Adrenal gland (tissue), 12 donors: ENCODE measurements around the gene FZR1. TPM values are rescaled to one million over a fixed set of nuclear protein-coding genes. Genes with fewer than 3 reads are reported as not detected.

Experiments
- DNase-seq, 7 donors: peaks; one replicate each; pipeline ENCODE4 v3.0.0-alpha.2; 2019 to 2020
- H3K27ac ChIP-seq, 5 donors: fragments of 200-600 bp; sonication (generic) in 4 of 5; 1 replicate in 3 of 5; 2 replicates in 2 of 5; pipeline versions ENCODE4 v1.5.1 to v1.8.0; 2016 to 2020; ENCODE audit warnings: mild to moderate bottlenecking in 1 of 5
- H3K27me3 ChIP-seq: fragments of 200-600 bp; 2 replicates; pipeline ENCODE4 v1.8.0; 2021
- H3K36me3 ChIP-seq, 2 donors: fragments of 200-600 bp; replicated peaks in 1 of 2; 1 replicate in 1 of 2; 2 replicates in 1 of 2; pipeline versions ENCODE4 v1.5.1 to v1.8.0; 2018 to 2022
- H3K4me1 ChIP-seq, 2 donors: fragments of 200-600 bp; replicated peaks in 1 of 2; 1 replicate in 1 of 2; 2 replicates in 1 of 2; pipeline versions ENCODE4 v1.5.1 to v1.8.0; 2018 to 2021
- H3K4me3 ChIP-seq, 4 donors: fragments of 200-600 bp; sonication (generic) in 3 of 4; one replicate each; pipeline ENCODE4 v1.5.1; 2016 to 2018
- H3K9me3 ChIP-seq, 3 donors: fragments of 200-600 bp; sonication (generic) in 1 of 3; replicated peaks in 1 of 3; 1 replicate in 2 of 3; 2 replicates in 1 of 3; pipeline versions ENCODE4 v1.5.1 to v1.8.0; 2016 to 2021
- CTCF ChIP-seq, 6 experiments: fragments of 450-650 bp in 4 of 6; fragments of 200-600 bp in 2 of 6; sonication (generic) in 1 of 6; IDR thresholded peaks; 1 replicate in 5 of 6; 2 replicates in 1 of 6; pipeline versions ENCODE4 v1.5.1 to v1.8.0; 2016 to 2021; ENCODE audit warnings: antibody characterized with exemption in 6 of 6, mild to moderate bottlenecking in 2 of 6, moderate library complexity in 1 of 6
- POLR2A ChIP-seq, 2 donors: fragments of 450-650 bp; IDR thresholded peaks; one replicate each; pipeline ENCODE4 v1.6.1; 2017; ENCODE audit warnings: antibody characterized with exemption in 2 of 2, mild to moderate bottlenecking in 2 of 2, moderate library complexity in 1 of 2
- WGBS, 4 donors: extraction: QIAGEN DNeasy Blood & Tissue Kit in 2 of 4; methylation state at CpG; one replicate each; pipeline versions ENCODE4 v1.1.5 to v1.1.7; 2013 to 2017; 5-methylcytosine and 5-hydroxymethylcytosine counted together
- intact Hi-C, 2 donors: fragments of 100-400 bp; cut with DNase I; formaldehyde crosslinking; loops; one replicate each; pipeline versions ENCODE4 v1.14.1 to v1.15.0; 2022 to 2023
- polyA plus RNA-seq, 3 donors: library from polyadenylated mRNA; stranded (reverse); fragments of 200-250 nt in 2 of 3; fragments of 350-450 nt in 1 of 3; fragmentation: Illumina TruSeq in 1 of 3; extraction: RNeasy Lipid Tissue Mini Kit (QIAGEN cat#74804) in 1 of 3; gene quantifications; one replicate each; pipeline ENCODE4 v1.2.3, GENCODE V29; 2013 to 2014
- total RNA-seq, 9 donors: library from RNA; depleted of rRNA in 4 of 9; stranded (reverse); fragments of >200 nt in 4 of 9; fragments of 120-200 nt in 1 of 9; fragmentation: NEBNext Ultra II Directional in 1 of 9; extraction: Animal tissue kit (Norgen Biotek cat#: 25700) in 1 of 9; gene quantifications; one replicate each; pipeline versions ENCODE4 v1.1.0 to v1.2.4, GENCODE V29; 2013 to 2023
- donor health status: healthy with polysubstance abuse.
- donor health status: Bipolar disorder and iron deficiency.
- donor health status: DM: yes; HTN: yes; CAD: no.
- donor health status: DM: no; HTN: no; CAD: no.
- donor health status: DM: no; HTN: no; CAD: no.
- donor health status: DM: yes; HTN: yes; CAD: no.

FZR1 gene
- total and polyA plus RNA-seq, 12 donors, result 17.9 to 85.0 (median 38.0) TPM

- intact Hi-C loops, result no loop called here
- Histone ChIP-seq H3K27ac (peak overlapping the region; percentile 2 to 91 (median 62)), H3K4me1 (peaks cover 46 to 53% of the 10 kb centered on the region in 2 donors), H3K9me3 (no peaks in the 10 kb centered on the region), H3K36me3 (peaks cover 0 to 14% of the 10 kb centered on the region in 2 donors), H3K4me3 (no peak overlapping the region), H3K27me3 (no peaks in the 10 kb centered on the region)
- peak; percentile 77 to 93 (median 89) for DNase-seq
- no peak for TF ChIP-seq CTCF (IDR thresholded peaks at IDR 0.05)
- TF ChIP-seq POLR2A (IDR thresholded peaks at IDR 0.05), result peak in 1 of 2 donors; percentile 73
- WGBS, 4 donors, result 37 to 74% (median 56%) methylated on average over 9 to 15 of the region's 15 CpGs
Measured at GRCh38 chr19:3509566-3509989, 3.5 kb downstream of the FZR1 start.

GRCh38 chr19:3510727-3511126, 4.6 kb downstream of the FZR1 start:
- intact Hi-C loops, result no loop called here
- H3K27ac ChIP-seq, result peak overlapping the region in 1 of 5 donors; percentile 91
- H3K9me3 ChIP-seq, result no peaks in the 10 kb centered on the region
- peaks cover 0 to 14% of the 10 kb centered on the region in 2 donors for H3K36me3 ChIP-seq
- DNase-seq, result peak in 1 of 7 donors; percentile 25
- H3K4me1 ChIP-seq, result peaks cover 40 to 47% of the 10 kb centered on the region in 2 donors
- WGBS, 4 donors, result 78 to 90% (median 90%) methylated on average over 8 to 22 of the region's 22 CpGs
- H3K27me3 ChIP-seq, result no peaks in the 10 kb centered on the region
- H3K4me3 ChIP-seq, result no peak overlapping the region
- TF ChIP-seq CTCF (IDR thresholded peaks at IDR 0.05) (no peak), POLR2A (IDR thresholded peaks at IDR 0.05) (no peak)

GRCh38 chr19:3511506-3512251, 5.6 kb downstream of the FZR1 start:
- Histone ChIP-seq H3K9me3 (no peaks in the 10 kb centered on the region), H3K36me3 (peaks cover 0 to 14% of the 10 kb centered on the region in 2 donors), H3K4me1 (peaks cover 40 to 47% of the 10 kb centered on the region in 2 donors), H3K27ac (peak overlapping the region in 2 of 5 donors; percentile 72 to 75), H3K27me3 (no peaks in the 10 kb centered on the region), H3K4me3 (no peak overlapping the region)
- intact Hi-C loops, result no loop called here
- no peak for TF ChIP-seq POLR2A (IDR thresholded peaks at IDR 0.05)
- TF ChIP-seq CTCF (IDR thresholded peaks at IDR 0.05), result no peak
- peak in 1 of 7 donors; percentile 26 for DNase-seq
- WGBS, 4 donors, result 60 to 72% (median 66%) methylated on average over 21 to 26 of the region's 26 CpGs

GRCh38 chr19:3512562-3513228, 6.6 kb downstream of the FZR1 start:
- H3K4me1 ChIP-seq, result peaks cover 38 to 51% of the 10 kb centered on the region in 2 donors
- H3K36me3 ChIP-seq, result peaks cover 0 to 14% of the 10 kb centered on the region in 2 donors

More at GRCh38 chr19:3512562-3513228, 6.6 kb downstream of the FZR1 start:
- DNase-seq, result peak in 6 of 7 donors; percentile 44 to 79 (median 60)
- 62 to 81% (median 66%) methylated on average over 13 to 17 of the region's 17 CpGs for WGBS, 4 donors
- TF ChIP-seq POLR2A (IDR thresholded peaks at IDR 0.05) (no peak), CTCF (IDR thresholded peaks at IDR 0.05) (no peak)
- Histone ChIP-seq H3K27me3 (no peaks in the 10 kb centered on the region), H3K27ac (peak overlapping the region in 3 of 5 donors; percentile 0 to 75 (median 72)), H3K9me3 (no peaks in the 10 kb centered on the region), H3K4me3 (no peak overlapping the region)
- intact Hi-C loops, result no loop called here
